Esophagus muscularis mucosa (tissue), 4 donors: Measurements from ENCODE around the gene IRF8. TPM values are rescaled to one million over a fixed set of nuclear protein-coding genes. Genes with fewer than 3 reads are reported as not detected.

Experiments
- DNase-seq: peaks from one replicate; pipeline ENCODE4 v3.0.0-alpha.2; 2017; ENCODE audit errors: extremely low spot score
- H3K27ac ChIP-seq, 4 donors: fragments of 200-600 bp; sonication (generic); replicated peaks in 1 of 4; 1 replicate in 3 of 4; 2 replicates in 1 of 4; pipeline ENCODE4 v1.5.1; 2016 to 2019; ENCODE audit warnings: mild to moderate bottlenecking in 1 of 4
- H3K27me3 ChIP-seq, 4 donors: fragments of 200-600 bp; sonication (generic); one replicate each; pipeline versions ENCODE4 v1.5.1 to v1.6.0; 2016 to 2019
- H3K36me3 ChIP-seq, 4 donors: fragments of 200-600 bp; sonication (generic); one replicate each; pipeline ENCODE4 v1.5.1; 2016 to 2019
- H3K4me1 ChIP-seq, 4 donors: fragments of 200-600 bp; sonication (generic); one replicate each; pipeline ENCODE4 v1.5.1; 2016 to 2019
- H3K4me3 ChIP-seq, 4 donors: fragments of 200-600 bp; sonication (generic); 1 replicate in 2 of 4; 2 replicates in 2 of 4; pipeline ENCODE4 v1.5.1; 2016 to 2019; ENCODE audit warnings: mild to moderate bottlenecking in 4 of 4, moderate library complexity in 1 of 4
- H3K9me3 ChIP-seq, 4 donors: fragments of 200-600 bp; sonication (generic); 1 replicate in 3 of 4; 2 replicates in 1 of 4; pipeline ENCODE4 v1.5.1; 2016 to 2019
- CTCF ChIP-seq, 3 experiments: fragments of 200-600 bp in 2 of 3; fragments of 450-650 bp in 1 of 3; sonication (generic) in 2 of 3; IDR thresholded peaks; one replicate each; pipeline ENCODE4 v1.5.1; 2017 to 2019; ENCODE audit warnings: antibody characterized with exemption in 3 of 3, mild to moderate bottlenecking in 2 of 3, moderate library complexity in 1 of 3
- EP300 ChIP-seq: sonication (generic); formaldehyde crosslinking; IDR thresholded peaks from one replicate; pipeline ENCODE4 v1.6.1; 2017; ENCODE audit warnings: antibody characterized with exemption
- POLR2A ChIP-seq: fragments of 450-650 bp; IDR thresholded peaks from one replicate; pipeline ENCODE4 v1.6.1; 2017; ENCODE audit warnings: antibody characterized with exemption, moderate library complexity, mild to moderate bottlenecking, low read depth
- POLR2AphosphoS5 ChIP-seq, 2 donors: sonication (generic); formaldehyde crosslinking; IDR thresholded peaks; one replicate each; pipeline ENCODE4 v1.6.1; 2017; ENCODE audit warnings: antibody characterized with exemption in 2 of 2
- WGBS: methylation state at CpG from one replicate; pipeline ENCODE4 v1.1.5; 2018; 5-methylcytosine and 5-hydroxymethylcytosine counted together
- intact Hi-C: fragments of 100-400 bp; cut with DNase I; formaldehyde crosslinking; loops from one replicate; pipeline ENCODE4 v1.15.1; 2023
- total RNA-seq, 4 donors: library from RNA; depleted of rRNA; stranded (reverse); fragments of >200 nt; gene quantifications; one replicate each; pipeline versions ENCODE4 v1.1.0 to v1.2.1, GENCODE V29; 2016

The IRF8 gene
- total RNA-seq, 4 donors from 2014 or later, result 5.1 to 12.9 (median 10.4) TPM

- DNase-seq, result no peak
- Histone ChIP-seq H3K4me3 (no peak overlapping the region), H3K27me3 (peaks cover 0 to 12% (median 0%) of the 10 kb centered on the region in 4 donors), H3K27ac (no peak overlapping the region), H3K9me3 (no peaks in the 10 kb centered on the region), H3K4me1 (peaks cover 0 to 29% (median 16%) of the 10 kb centered on the region in 4 donors), H3K36me3 (no peaks in the 10 kb centered on the region)
- 32% methylated on average over 3 of the region's 3 CpGs for WGBS
- TF ChIP-seq EP300 (no peak), POLR2AphosphoS5 (IDR thresholded peaks at IDR 0.05) (no peak), CTCF (IDR thresholded peaks at IDR 0.05) (no peak), POLR2A (no peak)
- intact Hi-C loops, result no loop called here
These were observed 25.7 kb downstream of the IRF8 start for GRCh38 chr16:85924675-85925074.

GRCh38 chr16:85926370-85926769 is 27.4 kb downstream of the IRF8 start:
- intact Hi-C loops, result no loop called here
- TF ChIP-seq EP300 (no peak), POLR2A (no peak), CTCF (IDR thresholded peaks at IDR 0.05) (no peak)
- DNase-seq, result no peak
- no peak overlapping the region for H3K4me3 ChIP-seq
- H3K27me3 ChIP-seq, result peaks cover 0 to 29% (median 2%) of the 10 kb centered on the region in 4 donors
- no peaks in the 10 kb centered on the region for H3K9me3 ChIP-seq
- H3K27ac ChIP-seq, result no peak overlapping the region
- WGBS, result 81% methylated on average over 8 of the region's 8 CpGs
- peaks cover 0 to 29% (median 16%) of the 10 kb centered on the region in 4 donors for H3K4me1 ChIP-seq
- no peaks in the 10 kb centered on the region for H3K36me3 ChIP-seq

- peaks cover 0 to 38% (median 2%) of the 10 kb centered on the region in 4 donors for H3K27me3 ChIP-seq
- no peak overlapping the region for H3K27ac ChIP-seq
- H3K36me3 ChIP-seq, result no peaks in the 10 kb centered on the region
- peaks cover 0 to 29% (median 16%) of the 10 kb centered on the region in 4 donors for H3K4me1 ChIP-seq
- no peaks in the 10 kb centered on the region for H3K9me3 ChIP-seq
- WGBS, result 70% methylated on average over 16 of the region's 16 CpGs
- intact Hi-C loops, result no loop called here
- no peak for TF ChIP-seq CTCF (IDR thresholded peaks at IDR 0.05)
- TF ChIP-seq POLR2A, result no peak
- no peak for TF ChIP-seq EP300
- no peak for TF ChIP-seq POLR2AphosphoS5 (IDR thresholded peaks at IDR 0.05)
- no peak for DNase-seq
- H3K4me3 ChIP-seq, result no peak overlapping the region
These were observed 28.4 kb downstream of the IRF8 start for GRCh38 chr16:85927371-85927770.

GRCh38 chr16:85927959-85928358 is 29.0 kb downstream of the IRF8 start:
- Histone ChIP-seq H3K9me3 (no peaks in the 10 kb centered on the region), H3K4me3 (no peak overlapping the region), H3K4me1 (peaks cover 0 to 29% (median 16%) of the 10 kb centered on the region in 4 donors), H3K36me3 (no peaks in the 10 kb centered on the region), H3K27ac (no peak overlapping the region), H3K27me3 (peaks cover 0 to 38% (median 2%) of the 10 kb centered on the region in 4 donors)
- no peak for TF ChIP-seq CTCF (IDR thresholded peaks at IDR 0.05)
- no peak for TF ChIP-seq EP300
- TF ChIP-seq POLR2A, result no peak
- no peak for TF ChIP-seq POLR2AphosphoS5 (IDR thresholded peaks at IDR 0.05)
- 59% methylated on average over 7 of the region's 7 CpGs for WGBS
- no peak for DNase-seq
- intact Hi-C loops, result no loop called here

- WGBS, result 33% methylated on average over 10 of the region's 10 CpGs
- no peaks in the 10 kb centered on the region for H3K9me3 ChIP-seq
- peaks cover 0 to 29% (median 16%) of the 10 kb centered on the region in 4 donors for H3K4me1 ChIP-seq
- intact Hi-C loops, result no loop called here
- H3K27me3 ChIP-seq, result peaks cover 0 to 38% (median 2%) of the 10 kb centered on the region in 4 donors
- no peak for DNase-seq
- TF ChIP-seq POLR2A (no peak), POLR2AphosphoS5 (IDR thresholded peaks at IDR 0.05) (peak; percentile 13 to 37), CTCF (IDR thresholded peaks at IDR 0.05) (no peak)
- no peaks in the 10 kb centered on the region for H3K36me3 ChIP-seq
- H3K27ac ChIP-seq, result no peak overlapping the region
- no peak overlapping the region for H3K4me3 ChIP-seq
These were observed 29.4 kb downstream of the IRF8 start for GRCh38 chr16:85928401-85928820.
